ENCODE results near the gene NOX5. TPM values are rescaled to one million over a fixed set of nuclear protein-coding genes. Genes with fewer than 3 reads are reported as not detected.

Gene NOX5
- total and polyA plus RNA-seq, 2 donors (not counting 1 experiment from before 2014, with no cell fraction given) = 0.01 to 0.05 TPM

- H3K9me3 ChIP-seq (ENCODE audit: control extremely low read depth in 1 of 3, control insufficient read depth in 2 of 3, insufficient read depth in 1 of 3, low read length in 2 of 3) = no peaks in the 10 kb centered on the region
- H3K79me2 ChIP-seq (ENCODE audit: control insufficient read depth, insufficient read depth, low read length) = no peaks in the 10 kb centered on the region
- TF ChIP-seq, protein P1, sequence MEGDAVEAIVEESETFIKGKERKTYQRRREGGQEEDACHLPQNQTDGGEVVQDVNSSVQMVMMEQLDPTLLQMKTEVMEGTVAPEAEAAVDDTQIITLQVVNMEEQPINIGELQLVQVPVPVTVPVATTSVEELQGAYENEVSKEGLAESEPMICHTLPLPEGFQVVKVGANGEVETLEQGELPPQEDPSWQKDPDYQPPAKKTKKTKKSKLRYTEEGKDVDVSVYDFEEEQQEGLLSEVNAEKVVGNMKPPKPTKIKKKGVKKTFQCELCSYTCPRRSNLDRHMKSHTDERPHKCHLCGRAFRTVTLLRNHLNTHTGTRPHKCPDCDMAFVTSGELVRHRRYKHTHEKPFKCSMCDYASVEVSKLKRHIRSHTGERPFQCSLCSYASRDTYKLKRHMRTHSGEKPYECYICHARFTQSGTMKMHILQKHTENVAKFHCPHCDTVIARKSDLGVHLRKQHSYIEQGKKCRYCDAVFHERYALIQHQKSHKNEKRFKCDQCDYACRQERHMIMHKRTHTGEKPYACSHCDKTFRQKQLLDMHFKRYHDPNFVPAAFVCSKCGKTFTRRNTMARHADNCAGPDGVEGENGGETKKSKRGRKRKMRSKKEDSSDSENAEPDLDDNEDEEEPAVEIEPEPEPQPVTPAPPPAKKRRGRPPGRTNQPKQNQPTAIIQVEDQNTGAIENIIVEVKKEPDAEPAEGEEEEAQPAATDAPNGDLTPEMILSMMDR (IDR thresholded peaks at IDR 0.05) = no peak
- no peak for TF ChIP-seq EZH2 (IDR thresholded peaks at IDR 0.05; ENCODE audit: borderline replicate concordance, insufficient read depth, low read depth, low read length, poor library complexity, severe bottlenecking)
- H3K4me3 ChIP-seq (ENCODE audit: control extremely low read depth in 1 of 5, extremely low read depth in 1 of 5, insufficient read depth in 1 of 5, low read depth in 2 of 5, low read length in 4 of 5) = no peak overlapping the region
- H3K4me1 ChIP-seq (ENCODE audit: control insufficient read depth in 2 of 2, insufficient read depth in 2 of 2, low read length in 2 of 2) = no peaks in the 10 kb centered on the region
- ATAC-seq (ENCODE audit: low read depth) = no peak
- no peak overlapping the region for H3K9ac ChIP-seq (ENCODE audit: low read length)
- H3K36me3 ChIP-seq (replicated peaks in 1 of 2; ENCODE audit: control extremely low read depth in 1 of 2, control insufficient read depth in 1 of 2, extremely low read depth in 1 of 2, insufficient read depth in 2 of 2, low read length in 1 of 2) = no peaks in the 10 kb centered on the region
- intact Hi-C loops (cut with micrococcal nuclease) = no loop called here
- DNase-seq = no peak
- no peaks in the 10 kb centered on the region for H4K20me1 ChIP-seq (ENCODE audit: control insufficient read depth, insufficient read depth, low read length, poor library complexity, severe bottlenecking)
- no peak overlapping the region for H2AFZ ChIP-seq (ENCODE audit: insufficient read depth, low read depth, low read length, poor library complexity, severe bottlenecking)
- peaks cover 24% of the 10 kb centered on the region for H3K27me3 Mint-ChIP-seq
- no peak overlapping the region for H3K27ac Mint-ChIP-seq
- CTCF ChIA-PET = no interaction called here
- 48% methylated on average over 2 of the region's 5 CpGs for WGBS (ENCODE audit: insufficient coverage)
- no peak overlapping the region for H3K27ac ChIP-seq (ENCODE audit: low read length in 2 of 2)
- no peak overlapping the region for H3K4me3 Mint-ChIP-seq
- POLR2A ChIA-PET = no interaction called here
- H3K4me2 ChIP-seq (replicated peaks; ENCODE audit: low read depth, low read length, poor library complexity, severe bottlenecking) = no peak overlapping the region
- H3K27me3 ChIP-seq (replicated peaks in 1 of 4; ENCODE audit: control extremely low read depth in 1 of 4, control insufficient read depth in 3 of 4, insufficient read depth in 4 of 4, low read length in 3 of 4) = no peaks in the 10 kb centered on the region
- H3K4me1 Mint-ChIP-seq = no peaks in the 10 kb centered on the region
- H3K9me3 Mint-ChIP-seq (ENCODE audit: insufficient read depth) = no peaks in the 10 kb centered on the region
These were observed 28.2 kb upstream of the NOX5 start for GRCh38 chr15:68986322-68986721.

DNA sequence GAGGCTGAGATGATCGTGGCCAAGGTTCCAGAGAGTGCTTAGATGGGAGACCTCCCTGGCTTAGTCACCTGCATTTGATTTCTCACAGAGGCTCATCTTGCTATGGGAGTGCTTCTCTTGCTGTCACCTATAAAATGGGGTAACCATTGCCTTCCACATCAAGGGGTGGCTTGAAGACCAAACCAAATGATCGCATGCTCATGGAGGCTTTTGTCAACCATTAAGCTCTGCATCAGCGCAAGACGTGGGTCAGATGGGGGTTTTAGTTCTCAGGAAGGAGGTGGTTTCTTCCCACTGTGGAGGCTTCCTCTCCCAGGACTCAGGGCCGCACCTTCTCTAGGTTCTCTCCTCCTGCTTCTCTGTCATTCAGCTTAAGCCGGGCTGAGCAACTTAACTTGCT lies 27.4 kb upstream of the NOX5 start:
- ChIA-PET POLR2A (no interaction called here), CTCF (no interaction called here)
- DNase-seq = no peak
- H3K27ac ChIP-seq (ENCODE audit: low read length in 2 of 2) = no peak overlapping the region
- 96% methylated on average over 2 of the region's 6 CpGs for WGBS (ENCODE audit: insufficient coverage)
- Mint-ChIP-seq H3K27me3 (peaks cover 23% of the 10 kb centered on the region), H3K27ac (no peak overlapping the region), H3K4me3 (no peak overlapping the region), H3K9me3 (ENCODE audit: insufficient read depth) (no peaks in the 10 kb centered on the region), H3K4me1 (no peaks in the 10 kb centered on the region)
- H3K36me3 ChIP-seq (replicated peaks in 1 of 2; ENCODE audit: control extremely low read depth in 1 of 2, control insufficient read depth in 1 of 2, extremely low read depth in 1 of 2, insufficient read depth in 2 of 2, low read length in 1 of 2) = no peaks in the 10 kb centered on the region
- no peak overlapping the region for H3K4me3 ChIP-seq (ENCODE audit: control extremely low read depth in 1 of 5, extremely low read depth in 1 of 5, insufficient read depth in 1 of 5, low read depth in 2 of 5, low read length in 4 of 5)
- no peak for ATAC-seq (ENCODE audit: low read depth)
- H3K79me2 ChIP-seq (ENCODE audit: control insufficient read depth, insufficient read depth, low read length) = no peaks in the 10 kb centered on the region
- no peaks in the 10 kb centered on the region for H4K20me1 ChIP-seq (ENCODE audit: control insufficient read depth, insufficient read depth, low read length, poor library complexity, severe bottlenecking)
- TF ChIP-seq, protein P1 (IDR thresholded peaks at IDR 0.05) = no peak
- TF ChIP-seq EZH2 (IDR thresholded peaks at IDR 0.05; ENCODE audit: borderline replicate concordance, insufficient read depth, low read depth, low read length, poor library complexity, severe bottlenecking) = no peak
- no peaks in the 10 kb centered on the region for H3K27me3 ChIP-seq (replicated peaks in 1 of 4; ENCODE audit: control extremely low read depth in 1 of 4, control insufficient read depth in 3 of 4, insufficient read depth in 4 of 4, low read length in 3 of 4)
- H3K9me3 ChIP-seq (ENCODE audit: control extremely low read depth in 1 of 3, control insufficient read depth in 2 of 3, insufficient read depth in 1 of 3, low read length in 2 of 3) = no peaks in the 10 kb centered on the region
- no peak overlapping the region for H3K4me2 ChIP-seq (replicated peaks; ENCODE audit: low read depth, low read length, poor library complexity, severe bottlenecking)
- H2AFZ ChIP-seq (ENCODE audit: insufficient read depth, low read depth, low read length, poor library complexity, severe bottlenecking) = no peak overlapping the region
- intact Hi-C loops (cut with micrococcal nuclease) = no loop called here
- no peak overlapping the region for H3K9ac ChIP-seq (ENCODE audit: low read length)
- H3K4me1 ChIP-seq (ENCODE audit: control insufficient read depth in 2 of 2, insufficient read depth in 2 of 2, low read length in 2 of 2) = no peaks in the 10 kb centered on the region
